HG02623 (cell line): ENCODE results near the gene CACNA2D1.

Source experiments
- ATAC-seq: cut with Tn5 transposase; IDR thresholded peaks from one replicate; pipeline ENCODE4 v1.9.1; 2021; ENCODE audit warnings: moderate library complexity; ENCODE audit not compliant: unreplicated experiment

Gene CACNA2D1

GRCh38 chr7:82128546-82128945, 315.0 kb downstream of the CACNA2D1 start:
- no peak for ATAC-seq

- ATAC-seq = no peak
Measured at GRCh38 chr7:82126576-82126975, 317.0 kb downstream of the CACNA2D1 start.

- ATAC-seq = no peak
Measured at GRCh38 chr7:82124445-82124844, 319.1 kb downstream of the CACNA2D1 start.

- no peak for ATAC-seq
Measured at GRCh38 chr7:82122275-82122674, 321.3 kb downstream of the CACNA2D1 start.

- ATAC-seq = no peak
Measured at GRCh38 chr7:82114237-82114636, 329.3 kb downstream of the CACNA2D1 start.

GRCh38 chr7:82110146-82110840, 333.3 kb downstream of the CACNA2D1 start:
- ATAC-seq = no peak

GRCh38 chr7:82109288-82109687, 334.3 kb downstream of the CACNA2D1 start:
- ATAC-seq = no peak

GRCh38 chr7:82106201-82106600, 337.4 kb downstream of the CACNA2D1 start:
- ATAC-seq = no peak

- no peak for ATAC-seq
Measured at GRCh38 chr7:82105463-82105862, 338.1 kb downstream of the CACNA2D1 start.

GRCh38 chr7:82098414-82098813, 345.2 kb downstream of the CACNA2D1 start:
- no peak for ATAC-seq

- no peak for ATAC-seq
Measured at GRCh38 chr7:82091126-82091684, 352.4 kb downstream of the CACNA2D1 start.

- ATAC-seq = no peak
Measured at GRCh38 chr7:82087099-82087498, 356.5 kb downstream of the CACNA2D1 start.

GRCh38 chr7:82085116-82085515, 358.5 kb downstream of the CACNA2D1 start:
- no peak for ATAC-seq

- ATAC-seq = no peak
Measured at GRCh38 chr7:82081644-82082224, 361.8 kb downstream of the CACNA2D1 start.

- ATAC-seq = no peak
Measured at GRCh38 chr7:82080254-82080927, 363.2 kb downstream of the CACNA2D1 start.

- no peak for ATAC-seq
Measured at GRCh38 chr7:82079527-82079926, 364.1 kb downstream of the CACNA2D1 start.

GRCh38 chr7:82078807-82079206, 364.8 kb downstream of the CACNA2D1 start:
- ATAC-seq = no peak

- ATAC-seq = no peak
Measured at GRCh38 chr7:82071468-82071867, 372.1 kb downstream of the CACNA2D1 start.

- ATAC-seq = no peak
Measured at GRCh38 chr7:82067628-82068264, 375.8 kb downstream of the CACNA2D1 start.

GRCh38 chr7:82057476-82057875, 386.1 kb downstream of the CACNA2D1 start:
- ATAC-seq = no peak

GRCh38 chr7:82056282-82056681, 387.3 kb downstream of the CACNA2D1 start:
- no peak for ATAC-seq
